NOMO-1 (cell line): ENCODE measurements around the gene PRXL2B.

Experiments used
- DNase-seq, 2 experiments: peaks; one replicate each; lab custom pipeline; 2025; ENCODE audit not compliant: unreplicated experiment in 2 of 2; lab: John Stamatoyannopoulos, UW

Gene PRXL2B

GRCh38 chr1:2583331-2583791 lies 3.2 kb upstream of the PRXL2B start:
- no peak for DNase-seq

- no peak for DNase-seq
Measured at GRCh38 chr1:2583871-2584351, 2.7 kb upstream of the PRXL2B start.

GRCh38 chr1:2584686-2585317 lies 1.8 kb upstream of the PRXL2B start:
- DNase-seq, result no peak

- DNase-seq, result peak; percentile 82 to 88
Measured at GRCh38 chr1:2585318-2586092, 1.1 kb upstream of the PRXL2B start.

- peak in 1 of 2 experiments; percentile 5 for DNase-seq
Measured at GRCh38 chr1:2587071-2587859, 688 bp downstream of the PRXL2B start.

- DNase-seq, result no peak
Measured at GRCh38 chr1:2587860-2588571, 1.4 kb downstream of the PRXL2B start.

- no peak for DNase-seq
Measured at GRCh38 chr1:2588661-2589430, 2.3 kb downstream of the PRXL2B start.

- no peak for DNase-seq
Measured at GRCh38 chr1:2589431-2590232, 3.1 kb downstream of the PRXL2B start.

- no peak for DNase-seq
Measured at GRCh38 chr1:2590233-2591141, 3.9 kb downstream of the PRXL2B start.

GRCh38 chr1:2591233-2591580 lies 4.6 kb downstream of the PRXL2B start:
- DNase-seq, result no peak

GRCh38 chr1:2591581-2592261 lies 5.1 kb downstream of the PRXL2B start:
- no peak for DNase-seq

GRCh38 chr1:2592672-2593071 lies 6.1 kb downstream of the PRXL2B start:
- peak in 1 of 2 experiments; percentile 2 for DNase-seq

- DNase-seq, result no peak
Measured at GRCh38 chr1:2593251-2593878, 6.8 kb downstream of the PRXL2B start.

- DNase-seq, result no peak
Measured at GRCh38 chr1:2594001-2594640, 7.5 kb downstream of the PRXL2B start.

- DNase-seq, result no peak
Measured at GRCh38 chr1:2594641-2595131, 8.1 kb downstream of the PRXL2B start.

GRCh38 chr1:2595261-2595811 lies 8.8 kb downstream of the PRXL2B start:
- DNase-seq, result no peak
